ENCODE measurements around the gene EVC. TPM values are rescaled to one million over a fixed set of nuclear protein-coding genes. Genes with fewer than 3 reads are reported as not detected.

The EVC gene
- total RNA-seq, 1 experiment from 2014 or later, result 29.0 TPM

- ChIA-PET POLR2A (interaction anchor here (1.3 to 2.7 kb wide), 3 partner anchors 9 to 25 kb away, joined by 3 to 10 read pairs (median 8); no protein-coding TSS in a partner anchor), CTCF (interaction anchor here (0.6 kb wide), 3 partner anchors 36 to 716 kb away, joined by 3 to 5 read pairs (median 3); no protein-coding TSS in a partner anchor)
- Mint-ChIP-seq H3K9me3 (ENCODE audit: unreplicated experiment) (no peaks in the 10 kb centered on the region), H3K4me1 (ENCODE audit: insufficient read depth, unreplicated experiment) (peaks cover 16% of the 10 kb centered on the region), H3K27me3 (ENCODE audit: insufficient read depth, unreplicated experiment) (no peaks in the 10 kb centered on the region), H3K4me3 (ENCODE audit: unreplicated experiment) (no peak overlapping the region), H3K36me3 (ENCODE audit: insufficient read depth, unreplicated experiment) (peaks cover 19% of the 10 kb centered on the region), H3K27ac (ENCODE audit: low read depth, unreplicated experiment) (peak overlapping the region; percentile 86)
- intact Hi-C loops (cut with micrococcal nuclease), result no loop called here
- no peak for TF ChIP-seq CTCF (IDR thresholded peaks at IDR 0.05; ENCODE audit: unreplicated experiment)
- no TSS peak for BruUV-seq (replicated peaks)
- DNase-seq (ENCODE audit: unreplicated experiment), result no peak
Measured at GRCh38 chr4:5760936-5761480, 50.0 kb downstream of the EVC start.

- H3K4me1 Mint-ChIP-seq (ENCODE audit: insufficient read depth, unreplicated experiment), result peaks cover 21% of the 10 kb centered on the region
- TF ChIP-seq CTCF (IDR thresholded peaks at IDR 0.05; ENCODE audit: unreplicated experiment), result no peak
- peaks cover 19% of the 10 kb centered on the region for H3K36me3 Mint-ChIP-seq (ENCODE audit: insufficient read depth, unreplicated experiment)
- CTCF ChIA-PET, result no interaction called here
- no peak overlapping the region for H3K4me3 Mint-ChIP-seq (ENCODE audit: unreplicated experiment)
- BruUV-seq (replicated peaks), result no TSS peak
- POLR2A ChIA-PET, result interaction anchor here (2.4 kb wide), 1 partner anchor 10 kb away, joined by 10 read pairs; no protein-coding TSS in a partner anchor
- no peak for DNase-seq (ENCODE audit: unreplicated experiment)
- H3K9me3 Mint-ChIP-seq (ENCODE audit: unreplicated experiment), result no peaks in the 10 kb centered on the region
- H3K27ac Mint-ChIP-seq (ENCODE audit: low read depth, unreplicated experiment), result peak overlapping the region; percentile 71
- no peaks in the 10 kb centered on the region for H3K27me3 Mint-ChIP-seq (ENCODE audit: insufficient read depth, unreplicated experiment)
- intact Hi-C loops (cut with micrococcal nuclease), result no loop called here
Measured at GRCh38 chr4:5770051-5770450, 59.0 kb downstream of the EVC start.

- Mint-ChIP-seq H3K27ac (ENCODE audit: low read depth, unreplicated experiment) (peak overlapping the region; percentile 97), H3K9me3 (ENCODE audit: unreplicated experiment) (peaks cover 8% of the 10 kb centered on the region), H3K4me1 (ENCODE audit: insufficient read depth, unreplicated experiment) (peaks cover 21% of the 10 kb centered on the region), H3K27me3 (ENCODE audit: insufficient read depth, unreplicated experiment) (no peaks in the 10 kb centered on the region), H3K36me3 (ENCODE audit: insufficient read depth, unreplicated experiment) (peaks cover 26% of the 10 kb centered on the region), H3K4me3 (ENCODE audit: unreplicated experiment) (no peak overlapping the region)
- ChIA-PET POLR2A (interaction anchor here (0.8 to 2.2 kb wide), 5 partner anchors 10 to 16 kb away, joined by 3 to 10 read pairs (median 8); no protein-coding TSS in a partner anchor), CTCF (interaction anchor here (0.9 to 1.5 kb wide), 2 partner anchors 17 to 18 kb away, joined by 3 to 5 read pairs; no protein-coding TSS in a partner anchor)
- no peak for DNase-seq (ENCODE audit: unreplicated experiment)
- TF ChIP-seq CTCF (IDR thresholded peaks at IDR 0.05; ENCODE audit: unreplicated experiment), result no peak
- intact Hi-C loops (cut with micrococcal nuclease), result no loop called here
- no TSS peak for BruUV-seq (replicated peaks)
Measured at GRCh38 chr4:5772528-5773270, 61.7 kb downstream of the EVC start.

- peaks cover 8% of the 10 kb centered on the region for H3K9me3 Mint-ChIP-seq (ENCODE audit: unreplicated experiment)
- no peaks in the 10 kb centered on the region for H3K27me3 Mint-ChIP-seq (ENCODE audit: insufficient read depth, unreplicated experiment)
- BruUV-seq (replicated peaks), result no TSS peak
- H3K4me3 Mint-ChIP-seq (ENCODE audit: unreplicated experiment), result no peak overlapping the region
- ChIA-PET POLR2A (interaction anchor here (0.8 to 2.2 kb wide), 7 partner anchors 10 to 63 kb away, joined by 3 to 10 read pairs (median 6); no protein-coding TSS in a partner anchor), CTCF (interaction anchor here (1.5 to 2.5 kb wide), 2 partner anchors 16 to 18 kb away, joined by 5 to 8 read pairs; no protein-coding TSS in a partner anchor)
- intact Hi-C loops (cut with micrococcal nuclease), result no loop called here
- peaks cover 26% of the 10 kb centered on the region for H3K36me3 Mint-ChIP-seq (ENCODE audit: insufficient read depth, unreplicated experiment)
- peak; percentile 92 for DNase-seq (ENCODE audit: unreplicated experiment)
- peak overlapping the region; percentile 97 for H3K27ac Mint-ChIP-seq (ENCODE audit: low read depth, unreplicated experiment)
- no peak for TF ChIP-seq CTCF (IDR thresholded peaks at IDR 0.05; ENCODE audit: unreplicated experiment)
- H3K4me1 Mint-ChIP-seq (ENCODE audit: insufficient read depth, unreplicated experiment), result peaks cover 21% of the 10 kb centered on the region
Measured at GRCh38 chr4:5773271-5773555, 62.2 kb downstream of the EVC start.
